HepG2 (cell line): ENCODE results near the gene SIGLECL1. TPM values are rescaled to one million over a fixed set of nuclear protein-coding genes. Genes with fewer than 3 reads are reported as not detected.

Experiments used
- ATAC-seq: fragments of 200-7000 bp; cut with Tn5 transposase; 3 replicates; pipeline ENCODE4 v1.9.1; 2020; ENCODE audit warnings: mild to moderate bottlenecking, moderate library complexity
- BruUV-seq: library from RNA; stranded (reverse); fragments of 400-500 nt; replicated peaks from 2 replicates; lab custom pipeline; 2021; lab: Mats Ljungman, UMichigan
- CTCF ChIA-PET: fragments of 300-600 bp; formaldehyde crosslinking; extraction: SDS; loops from one replicate; lab custom pipeline; 2021; ENCODE audit warnings: low total read pairs, inconsistent platforms, low intra/inter-chr PET ratio; lab: Yijun Ruan, JAX
- POLR2A ChIA-PET: fragments of 350-600 bp; sonication (Branson Sonifier 250); formaldehyde crosslinking; loops from one replicate; lab custom pipeline; 2020; ENCODE audit warnings: antibody characterized with exemption, inconsistent platforms; lab: Yijun Ruan, JAX
- DNase-seq: peaks from one replicate; pipeline ENCODE4 v3.0.0-alpha.2; 2015; ENCODE audit warnings: low spot score
- FAIRE-seq: peaks from 3 replicates; lab custom pipeline; 2011; peaks lifted over from hg19 to GRCh38; lab: Jason Lieb, UNC
- H2AFZ ChIP-seq: one replicate; pipeline ENCODE4 v1.6.1; 2011; ENCODE audit warnings: low read length, inconsistent platforms
- H3K27ac ChIP-seq: fragments of 300-600 bp; 3 replicates; pipeline ENCODE4 v1.8.0; 2011; ENCODE audit warnings: mixed run types, mild to moderate bottlenecking, mixed read lengths, low read length, inconsistent platforms; ENCODE audit not compliant: insufficient read depth; ENCODE audit errors: extremely low read length
- H3K27me3 ChIP-seq, 2 experiments: fragments of 200-600 bp in 1 of 2; 2 replicates in 1 of 2; 3 replicates in 1 of 2; pipeline versions ENCODE4 v1.6.0 to v1.8.0; 2011; ENCODE audit warnings: low read length in 2 of 2, mild to moderate bottlenecking in 2 of 2, moderate library complexity in 2 of 2, inconsistent platforms in 1 of 2; ENCODE audit not compliant: insufficient read depth in 2 of 2, control insufficient read depth in 1 of 2
- H3K36me3 ChIP-seq, 2 experiments: fragments of 200-600 bp in 1 of 2; replicated peaks in 1 of 2; 2 replicates in 1 of 2; 3 replicates in 1 of 2; pipeline versions ENCODE4 v1.5.1 to v1.8.0; 2011; ENCODE audit warnings: low read length in 2 of 2, inconsistent platforms in 1 of 2; ENCODE audit not compliant: insufficient read depth in 2 of 2, control insufficient read depth in 1 of 2
- H3K4me1 ChIP-seq: 2 replicates; pipeline ENCODE4 v1.5.1; 2012; ENCODE audit warnings: low read length, inconsistent platforms; ENCODE audit not compliant: insufficient read depth
- H3K4me2 ChIP-seq: 2 replicates; pipeline ENCODE4 v1.6.0; 2011; ENCODE audit warnings: low read depth, low read length, inconsistent platforms
- H3K4me3 ChIP-seq, 3 experiments: fragments of 200-600 bp in 1 of 3; sonication (generic), shearing (Covaris generic) in 1 of 3; replicated peaks in 1 of 3; 2 replicates each; pipeline ENCODE4 v1.5.1; 2011 to 2016; ENCODE audit warnings: low read length in 3 of 3, inconsistent platforms in 2 of 3, low read depth in 2 of 3, mild to moderate bottlenecking in 2 of 3, control low read depth in 1 of 3, mixed read lengths in 1 of 3; ENCODE audit not compliant: insufficient read depth in 1 of 3
- H3K79me2 ChIP-seq: one replicate; pipeline ENCODE4 v1.6.1; 2011; ENCODE audit warnings: low read length, inconsistent platforms; ENCODE audit not compliant: insufficient read depth
- H3K9ac ChIP-seq: 2 replicates; pipeline ENCODE4 v1.6.0; 2011; ENCODE audit warnings: mild to moderate bottlenecking, low read depth, low read length, inconsistent platforms; ENCODE audit not compliant: insufficient read depth
- H3K9me3 ChIP-seq: 2 replicates; pipeline ENCODE4 v1.5.1; 2012; ENCODE audit warnings: mild to moderate bottlenecking, low read length
- H4K20me1 ChIP-seq: 2 replicates; pipeline ENCODE4 v1.6.0; 2011; ENCODE audit warnings: inconsistent platforms, mild to moderate bottlenecking, low read length, moderate library complexity; ENCODE audit not compliant: insufficient read depth
- FOSL1 ChIP-seq: sonication (generic); formaldehyde crosslinking; IDR thresholded peaks from 2 replicates; pipeline ENCODE4 v1.9.0; 2021; ENCODE audit warnings: missing genetic modification reagents, borderline replicate concordance
- FOXO1 ChIP-seq: sonication (generic); formaldehyde crosslinking; IDR thresholded peaks from 2 replicates; pipeline ENCODE4 v1.4.0; 2020; ENCODE audit warnings: missing genetic modification reagents
- HDAC1 ChIP-seq: sonication (generic); formaldehyde crosslinking; IDR thresholded peaks from 2 replicates; pipeline ENCODE4 v1.5.1; 2020; ENCODE audit warnings: mild to moderate bottlenecking, missing genetic modification reagents
- POLR2A ChIP-seq, 2 experiments: IDR thresholded peaks; 2 replicates each; pipeline ENCODE4 v1.6.1; 2011; ENCODE audit warnings: low read depth in 2 of 2, low read length in 2 of 2, mild to moderate bottlenecking in 1 of 2, moderate library complexity in 1 of 2; ENCODE audit not compliant: insufficient read depth in 1 of 2
- TOPORS ChIP-seq: sonication (generic); formaldehyde crosslinking; IDR thresholded peaks from 2 replicates; pipeline ENCODE4 v1.8.0; 2023; ENCODE audit warnings: mild to moderate bottlenecking, missing genetic modification reagents
- ZNF530 ChIP-seq: sonication (generic); formaldehyde crosslinking; IDR thresholded peaks from 2 replicates; pipeline ENCODE4 v1.5.0; 2020; ENCODE audit warnings: low read depth, mild to moderate bottlenecking, missing genetic modification reagents
- WGBS: methylation state at CpG from one replicate; pipeline ENCODE4 v1.1.6; 2017; ENCODE audit warnings: low lambda C conversion rate; 5-methylcytosine and 5-hydroxymethylcytosine counted together
- in situ Hi-C: cut with HindIII; loops from 2 replicates; pipeline ENCODE4 v1.10.0; 2017; ENCODE audit warnings: low pct_unique_long_range_greater_than_20kb; ENCODE audit not compliant: extremely low pct_ligation_motif_present
- intact Hi-C: fragments of 100-400 bp; cut with micrococcal nuclease; formaldehyde crosslinking; loops from one replicate; pipeline ENCODE4 v1.10.0; 2022; ENCODE audit not compliant: unreplicated experiment
- polyA plus RNA-seq, 8 experiments: library from polyadenylated mRNA; depleted of rRNA in 3 of 8; stranded (reverse) in 7 of 8; unstranded in 1 of 8; fragments of >200 nt; fragmentation: Illumina TruSeq in 4 of 8; extraction: Trizol in 4 of 8; gene quantifications; 2 replicates each; pipeline versions ENCODE4 v1.2.1 to v1.2.3, GENCODE V29; 2011 to 2016; ENCODE audit warnings: low read depth in 4 of 8, missing spikeins in 1 of 8, mixed read lengths in 1 of 8; ENCODE audit not compliant: insufficient read depth in 1 of 8
- total RNA-seq, 5 experiments: library from RNA; depleted of rRNA; stranded (reverse); fragments of >200 nt; fragmentation: Illumina TruSeq; extraction: Trizol; gene quantifications; 2 replicates each; pipeline ENCODE4 v1.2.3, GENCODE V29; 2016; ENCODE audit warnings: low read depth in 1 of 5
- TF ChIP-seq, protein P1 (sequence below): sonication (generic); formaldehyde crosslinking; IDR thresholded peaks from 2 replicates; pipeline ENCODE4 v1.4.0; 2020; ENCODE audit warnings: missing genetic modification reagents
- TF ChIP-seq, protein P2 (sequence below): sonication (generic); formaldehyde crosslinking; IDR thresholded peaks from 2 replicates; pipeline ENCODE4 v1.4.0; 2020; ENCODE audit warnings: missing genetic modification reagents, mild to moderate bottlenecking, borderline replicate concordance

SIGLECL1 gene
- total and polyA plus RNA-seq, 2 of the 13 experiments (the other 11 are each of a cell fraction or from before 2014, with no cell fraction given), result not detected

DNA sequence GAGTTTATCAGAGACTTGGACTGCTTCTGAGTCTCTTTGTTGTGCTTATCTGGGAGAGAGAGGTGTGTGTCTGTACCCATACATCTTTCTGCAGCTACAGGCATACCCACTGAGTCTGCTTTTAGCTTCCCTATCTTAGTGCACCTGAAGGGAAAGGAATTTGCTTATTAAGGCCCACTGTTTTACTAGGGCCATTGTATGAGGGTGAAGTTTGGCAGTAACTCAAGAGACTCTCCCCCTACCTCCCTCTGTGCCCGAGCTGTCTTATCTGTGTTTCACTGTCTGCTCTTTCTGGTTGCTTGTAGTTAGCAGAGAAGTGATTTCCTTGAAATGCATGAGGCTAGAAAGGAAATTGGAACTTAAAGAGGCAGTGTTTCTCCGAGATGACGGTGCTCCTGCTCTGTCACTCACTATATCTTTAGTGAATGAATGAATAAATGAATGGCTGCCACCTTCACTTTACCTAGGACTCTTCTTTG lies 26.7 kb upstream of the SIGLECL1 start:
- ATAC-seq, result no peak
- no peaks in the 10 kb centered on the region for H3K36me3 ChIP-seq
- 0% methylated on average over 3 of the region's 3 CpGs for WGBS
- H3K79me2 ChIP-seq, result no peaks in the 10 kb centered on the region
- no peak overlapping the region for H3K4me2 ChIP-seq
- peaks cover 0 to 2% of the 10 kb centered on the region in 2 experiments; a peak in 1 of 5 replicates for H3K27me3 ChIP-seq
- no peak for DNase-seq
- H4K20me1 ChIP-seq, result no peaks in the 10 kb centered on the region
- no peak overlapping the region for H3K4me3 ChIP-seq
- intact Hi-C loops (no loop called here), in situ Hi-C loops (no loop called here)
- H2AFZ ChIP-seq, result no peak overlapping the region
- no peaks in the 10 kb centered on the region for H3K4me1 ChIP-seq
- no peak overlapping the region for H3K9ac ChIP-seq
- BruUV-seq, result no TSS peak
- no peak for FAIRE-seq
- H3K9me3 ChIP-seq, result no peaks in the 10 kb centered on the region
- no peak overlapping the region for H3K27ac ChIP-seq
- TF ChIP-seq, protein P1, sequence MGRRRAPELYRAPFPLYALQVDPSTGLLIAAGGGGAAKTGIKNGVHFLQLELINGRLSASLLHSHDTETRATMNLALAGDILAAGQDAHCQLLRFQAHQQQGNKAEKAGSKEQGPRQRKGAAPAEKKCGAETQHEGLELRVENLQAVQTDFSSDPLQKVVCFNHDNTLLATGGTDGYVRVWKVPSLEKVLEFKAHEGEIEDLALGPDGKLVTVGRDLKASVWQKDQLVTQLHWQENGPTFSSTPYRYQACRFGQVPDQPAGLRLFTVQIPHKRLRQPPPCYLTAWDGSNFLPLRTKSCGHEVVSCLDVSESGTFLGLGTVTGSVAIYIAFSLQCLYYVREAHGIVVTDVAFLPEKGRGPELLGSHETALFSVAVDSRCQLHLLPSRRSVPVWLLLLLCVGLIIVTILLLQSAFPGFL (CRISPR knock-in tag), result no peak
- TF ChIP-seq FOXO1 (CRISPR knock-in tag) (no peak), FOSL1 (CRISPR knock-in tag) (no peak), HDAC1 (CRISPR knock-in tag) (no peak), ZNF530 (CRISPR knock-in tag) (no peak), TOPORS (no peak), POLR2A (IDR thresholded peaks at IDR 0.05; ENCODE audit: insufficient read depth in 1 of 2, low read depth in 2 of 2, low read length in 2 of 2) (no peak)
- TF ChIP-seq, protein P2, sequence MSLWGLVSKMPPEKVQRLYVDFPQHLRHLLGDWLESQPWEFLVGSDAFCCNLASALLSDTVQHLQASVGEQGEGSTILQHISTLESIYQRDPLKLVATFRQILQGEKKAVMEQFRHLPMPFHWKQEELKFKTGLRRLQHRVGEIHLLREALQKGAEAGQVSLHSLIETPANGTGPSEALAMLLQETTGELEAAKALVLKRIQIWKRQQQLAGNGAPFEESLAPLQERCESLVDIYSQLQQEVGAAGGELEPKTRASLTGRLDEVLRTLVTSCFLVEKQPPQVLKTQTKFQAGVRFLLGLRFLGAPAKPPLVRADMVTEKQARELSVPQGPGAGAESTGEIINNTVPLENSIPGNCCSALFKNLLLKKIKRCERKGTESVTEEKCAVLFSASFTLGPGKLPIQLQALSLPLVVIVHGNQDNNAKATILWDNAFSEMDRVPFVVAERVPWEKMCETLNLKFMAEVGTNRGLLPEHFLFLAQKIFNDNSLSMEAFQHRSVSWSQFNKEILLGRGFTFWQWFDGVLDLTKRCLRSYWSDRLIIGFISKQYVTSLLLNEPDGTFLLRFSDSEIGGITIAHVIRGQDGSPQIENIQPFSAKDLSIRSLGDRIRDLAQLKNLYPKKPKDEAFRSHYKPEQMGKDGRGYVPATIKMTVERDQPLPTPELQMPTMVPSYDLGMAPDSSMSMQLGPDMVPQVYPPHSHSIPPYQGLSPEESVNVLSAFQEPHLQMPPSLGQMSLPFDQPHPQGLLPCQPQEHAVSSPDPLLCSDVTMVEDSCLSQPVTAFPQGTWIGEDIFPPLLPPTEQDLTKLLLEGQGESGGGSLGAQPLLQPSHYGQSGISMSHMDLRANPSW, result no peak
- ChIA-PET POLR2A (no interaction called here), CTCF (no interaction called here)
